Stomach smooth muscle (tissue), 2 donors: Measurements from ENCODE around the gene TYW1.
"Not testable (repeated sequence)": the region's sequence is repeated elsewhere in the genome, so short reads cannot be mapped to it uniquely, and the experiment has no call there.

Experiments used
- H3K27ac ChIP-seq: one replicate; pipeline ENCODE4 v1.7.0; 2013; ENCODE audit warnings: mild to moderate bottlenecking, low read length, inconsistent platforms
- H3K27me3 ChIP-seq, 2 donors: one replicate each; pipeline ENCODE4 v1.7.0; 2013; ENCODE audit warnings: low read length in 2 of 2; ENCODE audit not compliant: insufficient read depth in 2 of 2, control insufficient read depth in 1 of 2
- H3K36me3 ChIP-seq, 2 donors: one replicate each; pipeline ENCODE4 v1.7.0; 2013; ENCODE audit warnings: low read length in 2 of 2; ENCODE audit not compliant: control insufficient read depth in 2 of 2, insufficient read depth in 2 of 2
- H3K4me1 ChIP-seq: one replicate; pipeline ENCODE4 v1.7.0; 2013; ENCODE audit warnings: low read length; ENCODE audit not compliant: control insufficient read depth, insufficient read depth
- H3K4me3 ChIP-seq, 2 donors: one replicate each; pipeline ENCODE4 v1.7.0; 2013; ENCODE audit warnings: low read length in 2 of 2
- H3K9ac ChIP-seq, 2 donors: one replicate each; pipeline ENCODE4 v1.7.0; 2013; ENCODE audit warnings: low read length in 2 of 2, mild to moderate bottlenecking in 1 of 2
- H3K9me3 ChIP-seq, 2 donors: one replicate each; pipeline ENCODE4 v1.7.0; 2013; ENCODE audit warnings: low read length in 2 of 2; ENCODE audit not compliant: control insufficient read depth in 2 of 2
- donor health status: healthy.
- donor health status: Pancreatic carcinoma.

TYW1 gene

GRCh38 chr7:67171151-67171550 is 174.5 kb downstream of the TYW1 start:
- H3K27me3 ChIP-seq, H3K36me3 ChIP-seq, H3K4me1 ChIP-seq, H3K27ac ChIP-seq, H3K4me3 ChIP-seq, H3K9ac ChIP-seq, H3K9me3 ChIP-seq: not testable (repeated sequence)

GRCh38 chr7:67176730-67177129 is 180.1 kb downstream of the TYW1 start:
- H3K9me3 ChIP-seq, H3K36me3 ChIP-seq, H3K4me3 ChIP-seq, H3K27ac ChIP-seq, H3K27me3 ChIP-seq, H3K4me1 ChIP-seq, H3K9ac ChIP-seq: not testable (repeated sequence)

GRCh38 chr7:67178915-67179688 is 182.5 kb downstream of the TYW1 start:
- not testable (repeated sequence) for H3K27ac ChIP-seq, H3K4me3 ChIP-seq, H3K9ac ChIP-seq, H3K36me3 ChIP-seq, H3K27me3 ChIP-seq, H3K9me3 ChIP-seq, H3K4me1 ChIP-seq

GRCh38 chr7:67182956-67183750 is 186.5 kb downstream of the TYW1 start:
- not testable (repeated sequence) for H3K4me1 ChIP-seq, H3K27me3 ChIP-seq, H3K9me3 ChIP-seq, H3K36me3 ChIP-seq, H3K4me3 ChIP-seq, H3K27ac ChIP-seq, H3K9ac ChIP-seq

GRCh38 chr7:67184912-67185659 is 188.5 kb downstream of the TYW1 start:
- not testable (repeated sequence) for H3K27ac ChIP-seq, H3K4me3 ChIP-seq, H3K27me3 ChIP-seq

GRCh38 chr7:67185660-67186129 is 189.1 kb downstream of the TYW1 start:
- H3K4me1 ChIP-seq, H3K4me3 ChIP-seq, H3K27me3 ChIP-seq, H3K9me3 ChIP-seq, H3K36me3 ChIP-seq, H3K9ac ChIP-seq, H3K27ac ChIP-seq: not testable (repeated sequence)

More at GRCh38 chr7:67184912-67185659, 188.5 kb downstream of the TYW1 start:
- not testable (repeated sequence) for H3K4me1 ChIP-seq, H3K9me3 ChIP-seq, H3K9ac ChIP-seq, H3K36me3 ChIP-seq

GRCh38 chr7:67189160-67189559 is 192.5 kb downstream of the TYW1 start:
- not testable (repeated sequence) for H3K4me1 ChIP-seq, H3K4me3 ChIP-seq, H3K9ac ChIP-seq, H3K27me3 ChIP-seq, H3K9me3 ChIP-seq, H3K36me3 ChIP-seq, H3K27ac ChIP-seq

GRCh38 chr7:67189801-67190465 is 193.3 kb downstream of the TYW1 start:
- not testable (repeated sequence) for H3K27me3 ChIP-seq, H3K27ac ChIP-seq, H3K9ac ChIP-seq, H3K4me3 ChIP-seq, H3K36me3 ChIP-seq, H3K4me1 ChIP-seq, H3K9me3 ChIP-seq

GRCh38 chr7:67191002-67191720 is 194.5 kb downstream of the TYW1 start:
- H3K27ac ChIP-seq, H3K27me3 ChIP-seq, H3K9me3 ChIP-seq: not testable (repeated sequence)

GRCh38 chr7:67192123-67192702 is 195.6 kb downstream of the TYW1 start:
- not testable (repeated sequence) for H3K9me3 ChIP-seq, H3K4me3 ChIP-seq, H3K9ac ChIP-seq, H3K27me3 ChIP-seq, H3K36me3 ChIP-seq, H3K4me1 ChIP-seq, H3K27ac ChIP-seq

More at GRCh38 chr7:67191002-67191720, 194.5 kb downstream of the TYW1 start:
- H3K4me3 ChIP-seq, H3K9ac ChIP-seq, H3K4me1 ChIP-seq, H3K36me3 ChIP-seq: not testable (repeated sequence)
